HG03378 (cell line): Measurements from ENCODE around the gene UGT2B7.
A peak's percentile ranks its signal among the peaks of the same experiment; 100 is the strongest.

Source experiments
- ATAC-seq: cut with Tn5 transposase; IDR thresholded peaks from one replicate; pipeline ENCODE4 v1.9.1; 2021; ENCODE audit warnings: mild to moderate bottlenecking, moderate library complexity; ENCODE audit not compliant: unreplicated experiment

The UGT2B7 gene

GRCh38 chr4:69147334-69147733 is 51.1 kb downstream of the UGT2B7 start:
- no peak for ATAC-seq

GRCh38 chr4:69154021-69154420 is 57.7 kb downstream of the UGT2B7 start:
- ATAC-seq: no peak

GRCh38 chr4:69156913-69157312 is 60.6 kb downstream of the UGT2B7 start:
- peak; percentile 56 for ATAC-seq
